Nephron (organoid): Measurements from ENCODE around the gene TPCN1.

ENCODE experiments used
- H3K27ac Mint-ChIP-seq, 3 experiments: 2 replicates each; pipeline ENCODE4 v1.8.0; 2020; ENCODE audit warnings: mixed read lengths in 3 of 3, mild to moderate bottlenecking in 2 of 3, moderate library complexity in 1 of 3
- H3K27me3 Mint-ChIP-seq: 2 replicates; pipeline ENCODE4 v1.8.0; 2021; ENCODE audit warnings: low read depth, mild to moderate bottlenecking, moderate library complexity, mixed read lengths
- H3K36me3 Mint-ChIP-seq: 2 replicates; pipeline ENCODE4 v1.8.0; 2020; ENCODE audit warnings: low read depth, mixed read lengths
- H3K4me1 Mint-ChIP-seq: 2 replicates; pipeline ENCODE4 v1.8.0; 2020; ENCODE audit warnings: mixed read lengths
- H3K4me3 Mint-ChIP-seq, 3 experiments: 2 replicates each; pipeline ENCODE4 v1.8.0; 2020; ENCODE audit warnings: mild to moderate bottlenecking in 3 of 3, mixed read lengths in 3 of 3, moderate library complexity in 2 of 3
- H3K9me3 Mint-ChIP-seq: 2 replicates; pipeline ENCODE4 v1.8.0; 2020; ENCODE audit warnings: mixed read lengths
- TF ChIP-seq, protein P1 (sequence below), 3 experiments: fragments of 200-600 bp; sonication (generic); IDR thresholded peaks; one replicate each; pipeline ENCODE4 v1.5.0; 2021; ENCODE audit warnings: antibody characterized with exemption in 3 of 3; ENCODE audit not compliant: unreplicated experiment in 3 of 3

TPCN1 gene

GRCh38 chr12:113328368-113328889, 107.2 kb downstream of the TPCN1 start:
- Mint-ChIP-seq H3K4me3 (no peak overlapping the region), H3K4me1 (peaks cover 5% of the 10 kb centered on the region), H3K27me3 (peaks cover 16% of the 10 kb centered on the region), H3K9me3 (no peaks in the 10 kb centered on the region), H3K27ac (no peak overlapping the region), H3K36me3 (peaks cover 8% of the 10 kb centered on the region)
- TF ChIP-seq, protein P1, sequence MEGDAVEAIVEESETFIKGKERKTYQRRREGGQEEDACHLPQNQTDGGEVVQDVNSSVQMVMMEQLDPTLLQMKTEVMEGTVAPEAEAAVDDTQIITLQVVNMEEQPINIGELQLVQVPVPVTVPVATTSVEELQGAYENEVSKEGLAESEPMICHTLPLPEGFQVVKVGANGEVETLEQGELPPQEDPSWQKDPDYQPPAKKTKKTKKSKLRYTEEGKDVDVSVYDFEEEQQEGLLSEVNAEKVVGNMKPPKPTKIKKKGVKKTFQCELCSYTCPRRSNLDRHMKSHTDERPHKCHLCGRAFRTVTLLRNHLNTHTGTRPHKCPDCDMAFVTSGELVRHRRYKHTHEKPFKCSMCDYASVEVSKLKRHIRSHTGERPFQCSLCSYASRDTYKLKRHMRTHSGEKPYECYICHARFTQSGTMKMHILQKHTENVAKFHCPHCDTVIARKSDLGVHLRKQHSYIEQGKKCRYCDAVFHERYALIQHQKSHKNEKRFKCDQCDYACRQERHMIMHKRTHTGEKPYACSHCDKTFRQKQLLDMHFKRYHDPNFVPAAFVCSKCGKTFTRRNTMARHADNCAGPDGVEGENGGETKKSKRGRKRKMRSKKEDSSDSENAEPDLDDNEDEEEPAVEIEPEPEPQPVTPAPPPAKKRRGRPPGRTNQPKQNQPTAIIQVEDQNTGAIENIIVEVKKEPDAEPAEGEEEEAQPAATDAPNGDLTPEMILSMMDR (IDR thresholded peaks at IDR 0.05; ENCODE audit: unreplicated experiment in 3 of 3): no peak

DNA sequence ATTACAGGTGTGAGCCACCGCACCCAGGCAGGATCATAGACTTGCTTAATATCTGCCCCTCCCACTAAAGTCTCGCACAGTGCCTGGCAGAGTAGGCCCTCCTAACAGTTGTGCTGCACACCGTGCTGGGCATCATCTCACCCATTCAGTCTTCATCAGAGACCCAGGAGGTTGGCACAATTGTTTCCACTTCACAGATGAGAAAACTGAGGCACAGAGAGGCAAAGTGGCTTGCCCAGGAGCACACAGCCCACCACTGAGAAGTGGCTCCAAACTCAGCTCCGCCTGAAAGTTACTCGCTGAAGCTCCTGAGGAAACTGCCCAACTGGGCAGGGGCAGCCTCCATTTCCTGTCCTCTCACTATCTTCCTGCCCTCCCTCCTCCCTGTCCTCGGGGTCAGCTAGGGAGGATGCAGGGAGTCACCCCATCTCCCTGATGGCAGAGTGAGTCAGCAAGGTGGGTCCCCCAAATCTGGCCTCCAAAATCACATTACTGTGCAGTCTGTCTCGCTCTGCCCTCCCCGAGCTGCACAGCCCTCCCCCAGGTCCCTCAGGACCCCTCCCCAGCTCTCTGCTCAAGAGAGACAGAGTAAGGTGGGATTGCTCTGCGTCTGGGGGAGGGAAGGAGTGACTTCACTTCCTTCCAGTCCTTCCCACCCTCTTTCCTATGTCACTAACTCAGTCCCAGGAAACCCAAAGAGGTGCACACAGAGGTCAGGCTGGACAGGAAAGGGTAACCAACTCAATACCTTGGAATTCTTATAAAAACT, 107.9 kb downstream of the TPCN1 start:
- Mint-ChIP-seq H3K27me3 (peaks cover 23% of the 10 kb centered on the region), H3K4me3 (no peak overlapping the region), H3K4me1 (peaks cover 5% of the 10 kb centered on the region), H3K27ac (no peak overlapping the region), H3K36me3 (peaks cover 8% of the 10 kb centered on the region), H3K9me3 (no peaks in the 10 kb centered on the region)
- TF ChIP-seq, protein P1 (IDR thresholded peaks at IDR 0.05; ENCODE audit: unreplicated experiment in 3 of 3): no peak

- H3K27me3 Mint-ChIP-seq: peaks cover 28% of the 10 kb centered on the region
- no peak overlapping the region for H3K4me3 Mint-ChIP-seq
- H3K36me3 Mint-ChIP-seq: peaks cover 8% of the 10 kb centered on the region
- no peak overlapping the region for H3K27ac Mint-ChIP-seq
- H3K9me3 Mint-ChIP-seq: no peaks in the 10 kb centered on the region
- peaks cover 10% of the 10 kb centered on the region for H3K4me1 Mint-ChIP-seq
- TF ChIP-seq, protein P1 (IDR thresholded peaks at IDR 0.05; ENCODE audit: unreplicated experiment in 3 of 3): no peak
Observed at GRCh38 chr12:113329791-113330417, 108.6 kb downstream of the TPCN1 start.

GRCh38 chr12:113330505-113330904, 109.2 kb downstream of the TPCN1 start:
- Mint-ChIP-seq H3K9me3 (no peaks in the 10 kb centered on the region), H3K27ac (no peak overlapping the region), H3K4me3 (no peak overlapping the region), H3K36me3 (peaks cover 8% of the 10 kb centered on the region), H3K4me1 (peaks cover 10% of the 10 kb centered on the region), H3K27me3 (peaks cover 32% of the 10 kb centered on the region)
- TF ChIP-seq, protein P1 (IDR thresholded peaks at IDR 0.05; ENCODE audit: unreplicated experiment in 3 of 3): no peak

- peak overlapping the region; percentile 6 to 41 (median 17) for H3K4me3 Mint-ChIP-seq
- TF ChIP-seq, protein P1 (IDR thresholded peaks at IDR 0.05; ENCODE audit: unreplicated experiment in 3 of 3): no peak
- peaks cover 8% of the 10 kb centered on the region for H3K36me3 Mint-ChIP-seq
- H3K4me1 Mint-ChIP-seq: peaks cover 5% of the 10 kb centered on the region
- no peaks in the 10 kb centered on the region for H3K9me3 Mint-ChIP-seq
- H3K27ac Mint-ChIP-seq: no peak overlapping the region
- peaks cover 38% of the 10 kb centered on the region for H3K27me3 Mint-ChIP-seq
Observed at GRCh38 chr12:113332688-113333417, 111.6 kb downstream of the TPCN1 start.
